ENCODE data around the gene ALKBH3.

DNA sequence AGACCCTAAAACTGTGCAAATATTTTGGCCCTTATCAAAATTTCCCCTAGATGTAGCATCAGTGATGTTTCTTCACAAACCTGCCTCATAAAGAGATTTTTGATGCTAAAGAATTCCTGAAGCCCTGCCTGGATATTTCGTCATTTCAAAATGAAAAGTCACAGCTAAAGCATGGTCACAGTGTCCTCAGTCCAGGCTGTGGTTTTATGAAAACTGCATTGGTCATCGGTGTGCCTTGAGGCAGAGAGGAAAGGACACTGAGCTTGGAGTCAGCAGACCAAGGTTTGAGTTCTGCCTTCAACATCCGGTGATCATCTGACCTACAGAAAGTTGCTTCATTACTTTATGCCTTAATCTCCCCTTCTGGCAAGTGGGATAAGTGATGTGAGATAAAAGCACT, 34.8 kb upstream of the ALKBH3 start:
- TF ChIP-seq, protein P1, sequence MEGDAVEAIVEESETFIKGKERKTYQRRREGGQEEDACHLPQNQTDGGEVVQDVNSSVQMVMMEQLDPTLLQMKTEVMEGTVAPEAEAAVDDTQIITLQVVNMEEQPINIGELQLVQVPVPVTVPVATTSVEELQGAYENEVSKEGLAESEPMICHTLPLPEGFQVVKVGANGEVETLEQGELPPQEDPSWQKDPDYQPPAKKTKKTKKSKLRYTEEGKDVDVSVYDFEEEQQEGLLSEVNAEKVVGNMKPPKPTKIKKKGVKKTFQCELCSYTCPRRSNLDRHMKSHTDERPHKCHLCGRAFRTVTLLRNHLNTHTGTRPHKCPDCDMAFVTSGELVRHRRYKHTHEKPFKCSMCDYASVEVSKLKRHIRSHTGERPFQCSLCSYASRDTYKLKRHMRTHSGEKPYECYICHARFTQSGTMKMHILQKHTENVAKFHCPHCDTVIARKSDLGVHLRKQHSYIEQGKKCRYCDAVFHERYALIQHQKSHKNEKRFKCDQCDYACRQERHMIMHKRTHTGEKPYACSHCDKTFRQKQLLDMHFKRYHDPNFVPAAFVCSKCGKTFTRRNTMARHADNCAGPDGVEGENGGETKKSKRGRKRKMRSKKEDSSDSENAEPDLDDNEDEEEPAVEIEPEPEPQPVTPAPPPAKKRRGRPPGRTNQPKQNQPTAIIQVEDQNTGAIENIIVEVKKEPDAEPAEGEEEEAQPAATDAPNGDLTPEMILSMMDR (IDR thresholded peaks at IDR 0.05; ENCODE audit: low read depth, low read length, missing input control) = no peak
- TF ChIP-seq, protein P2, sequence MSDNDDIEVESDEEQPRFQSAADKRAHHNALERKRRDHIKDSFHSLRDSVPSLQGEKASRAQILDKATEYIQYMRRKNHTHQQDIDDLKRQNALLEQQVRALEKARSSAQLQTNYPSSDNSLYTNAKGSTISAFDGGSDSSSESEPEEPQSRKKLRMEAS (IDR thresholded peaks at IDR 0.05) = no peak
- TF ChIP-seq TAF1 (conservative IDR thresholded peaks at IDR 0.05) = no peak
- TF ChIP-seq RXRA (IDR thresholded peaks at IDR 0.05) = no peak
- TF ChIP-seq RAD21 (IDR thresholded peaks at IDR 0.05) = no peak
- TF ChIP-seq, protein P3, sequence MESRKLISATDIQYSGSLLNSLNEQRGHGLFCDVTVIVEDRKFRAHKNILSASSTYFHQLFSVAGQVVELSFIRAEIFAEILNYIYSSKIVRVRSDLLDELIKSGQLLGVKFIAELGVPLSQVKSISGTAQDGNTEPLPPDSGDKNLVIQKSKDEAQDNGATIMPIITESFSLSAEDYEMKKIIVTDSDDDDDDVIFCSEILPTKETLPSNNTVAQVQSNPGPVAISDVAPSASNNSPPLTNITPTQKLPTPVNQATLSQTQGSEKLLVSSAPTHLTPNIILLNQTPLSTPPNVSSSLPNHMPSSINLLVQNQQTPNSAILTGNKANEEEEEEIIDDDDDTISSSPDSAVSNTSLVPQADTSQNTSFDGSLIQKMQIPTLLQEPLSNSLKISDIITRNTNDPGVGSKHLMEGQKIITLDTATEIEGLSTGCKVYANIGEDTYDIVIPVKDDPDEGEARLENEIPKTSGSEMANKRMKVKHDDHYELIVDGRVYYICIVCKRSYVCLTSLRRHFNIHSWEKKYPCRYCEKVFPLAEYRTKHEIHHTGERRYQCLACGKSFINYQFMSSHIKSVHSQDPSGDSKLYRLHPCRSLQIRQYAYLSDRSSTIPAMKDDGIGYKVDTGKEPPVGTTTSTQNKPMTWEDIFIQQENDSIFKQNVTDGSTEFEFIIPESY (IDR thresholded peaks at IDR 0.05) = no peak
- no peak for TF ChIP-seq SP1 (IDR thresholded peaks at IDR 0.05)
- no peak for TF ChIP-seq REST (IDR thresholded peaks at IDR 0.05)
- TF ChIP-seq GABPA (IDR thresholded peaks at IDR 0.05 in 1 of 2, conservative IDR thresholded peaks at IDR 0.05 in 1 of 2) = no peak
- TF ChIP-seq, protein P4, sequence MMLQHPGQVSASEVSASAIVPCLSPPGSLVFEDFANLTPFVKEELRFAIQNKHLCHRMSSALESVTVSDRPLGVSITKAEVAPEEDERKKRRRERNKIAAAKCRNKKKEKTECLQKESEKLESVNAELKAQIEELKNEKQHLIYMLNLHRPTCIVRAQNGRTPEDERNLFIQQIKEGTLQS (IDR thresholded peaks at IDR 0.05) = no peak
- TF ChIP-seq FOXA1 (IDR thresholded peaks at IDR 0.05) = no peak
- no peak for TF ChIP-seq EGR1 (IDR thresholded peaks at IDR 0.05; ENCODE audit: low read depth in 2 of 2)
